Esophagus squamous epithelium (tissue), 5 donors: ENCODE results near the gene SMIM14. TPM values are rescaled to one million over a fixed set of nuclear protein-coding genes. Genes with fewer than 3 reads are reported as not detected.
"Not testable (repeated sequence)": the region's sequence is repeated elsewhere in the genome, so short reads cannot be mapped to it uniquely, and the experiment has no call there.

Experiments
- DNase-seq: peaks from one replicate; lab custom pipeline; 2025; lab: John Stamatoyannopoulos, UW
- H3K27ac ChIP-seq, 4 donors: fragments of 200-600 bp; sonication (generic); one replicate each; pipeline ENCODE4 v1.5.1; 2016 to 2019; ENCODE audit warnings: mild to moderate bottlenecking in 1 of 4
- H3K27me3 ChIP-seq, 4 donors: fragments of 200-600 bp; sonication (generic); 1 replicate in 3 of 4; 2 replicates in 1 of 4; pipeline versions ENCODE4 v1.5.1 to v1.6.0; 2017 to 2021; ENCODE audit warnings: antibody characterized with exemption in 1 of 4
- H3K36me3 ChIP-seq, 3 donors: fragments of 200-600 bp; sonication (generic); one replicate each; pipeline ENCODE4 v1.5.1; 2016 to 2019
- H3K4me1 ChIP-seq, 3 donors: fragments of 200-600 bp; sonication (generic); one replicate each; pipeline ENCODE4 v1.5.1; 2017 to 2019
- H3K4me3 ChIP-seq, 4 donors: fragments of 200-600 bp; sonication (generic); 1 replicate in 3 of 4; 2 replicates in 1 of 4; pipeline ENCODE4 v1.5.1; 2016 to 2019; ENCODE audit warnings: mild to moderate bottlenecking in 2 of 4, moderate library complexity in 1 of 4
- H3K9me3 ChIP-seq, 3 donors: fragments of 200-600 bp; sonication (generic); one replicate each; pipeline ENCODE4 v1.5.1; 2016 to 2019
- CTCF ChIP-seq, 6 experiments: fragments of 450-650 bp in 4 of 6; fragments of 200-600 bp in 2 of 6; sonication (generic) in 2 of 6; IDR thresholded peaks; one replicate each; pipeline ENCODE4 v1.5.1; 2016 to 2019; ENCODE audit warnings: antibody characterized with exemption in 6 of 6, mild to moderate bottlenecking in 4 of 6, moderate library complexity in 4 of 6
- POLR2A ChIP-seq, 4 donors: fragments of 450-650 bp; IDR thresholded peaks; one replicate each; pipeline ENCODE4 v1.6.1; 2017; ENCODE audit warnings: antibody characterized with exemption in 4 of 4, mild to moderate bottlenecking in 4 of 4, moderate library complexity in 3 of 4
- WGBS, 2 donors: methylation state at CpG; one replicate each; pipeline ENCODE4 v1.1.5; 2018; 5-methylcytosine and 5-hydroxymethylcytosine counted together
- intact Hi-C: fragments of 100-400 bp; cut with DNase I; formaldehyde crosslinking; loops from one replicate; pipeline ENCODE4 v1.15.0; 2022
- total RNA-seq, 4 donors: library from RNA; depleted of rRNA; stranded (reverse); fragments of >200 nt; gene quantifications; one replicate each; pipeline ENCODE4 v1.1.0, GENCODE V29; 2016
- donor health status: DM: yes; HTN: yes; CAD: no.

The SMIM14 gene
- 10 to 100 TPM; 13.2 to 47.2 (median 25.8) TPM for total RNA-seq

- 0 to 2% methylated on average over 20 to 28 of the region's 75 CpGs for WGBS, 2 donors
- peaks cover 0 to 8% (median 0%) of the 10 kb centered on the region in 3 donors for H3K36me3 ChIP-seq
- H3K4me1 ChIP-seq, result peaks cover 7 to 46% (median 21%) of the 10 kb centered on the region in 3 donors
- intact Hi-C loops, result no loop called here
- DNase-seq, result peak; percentile 84
- TF ChIP-seq CTCF (IDR thresholded peaks at IDR 0.05) (peak in 4 of 6 experiments; percentile 26 to 58 (median 37)), POLR2A (IDR thresholded peaks at IDR 0.05) (peak in 3 of 4 donors; percentile 96 to 99 (median 98))
- H3K9me3 ChIP-seq, result no peaks in the 10 kb centered on the region
- H3K27me3 ChIP-seq, result no peaks in the 10 kb centered on the region
- peak within 1 kb of the TSS; percentile 87 to 97 (median 94) for H3K4me3 ChIP-seq
- H3K27ac ChIP-seq, result peak within 1 kb of the TSS; percentile 98 to 100 (median 100)
Observed at GRCh38 chr4:39638354-39639239, at the start of gene SMIM14. Gene SMIM14, minus strand, starts transcription at chr4:39638865. Its CDS starts 33,720 bp downstream, at chr4:39605145.

- DNase-seq, result no peak
- Histone ChIP-seq H3K27me3 (no peaks in the 10 kb centered on the region), H3K4me1 (no peaks in the 10 kb centered on the region), H3K27ac (no peak overlapping the region), H3K36me3 (no peaks in the 10 kb centered on the region), H3K4me3 (no peak overlapping the region), H3K9me3 (no peaks in the 10 kb centered on the region)
- intact Hi-C loops, result no loop called here
- TF ChIP-seq POLR2A (IDR thresholded peaks at IDR 0.05), result no peak
Observed at GRCh38 chr4:39687014-39687413, 48.3 kb upstream of the SMIM14 start.

GRCh38 chr4:39685990-39686389 lies 47.3 kb upstream of the SMIM14 start:
- no peak overlapping the region for H3K27ac ChIP-seq
- intact Hi-C loops, result no loop called here
- no peak overlapping the region for H3K4me3 ChIP-seq
- WGBS, 2 donors, result 0 to 53% methylated on average over 1 of the region's 1 CpG
- no peaks in the 10 kb centered on the region for H3K4me1 ChIP-seq
- H3K9me3 ChIP-seq, result no peaks in the 10 kb centered on the region
- DNase-seq, result no peak
- H3K27me3 ChIP-seq, result no peaks in the 10 kb centered on the region
- H3K36me3 ChIP-seq, result no peaks in the 10 kb centered on the region
- TF ChIP-seq CTCF (IDR thresholded peaks at IDR 0.05), result no peak
- no peak for TF ChIP-seq POLR2A (IDR thresholded peaks at IDR 0.05)

- Histone ChIP-seq H3K4me1 (no peaks in the 10 kb centered on the region), H3K36me3 (no peaks in the 10 kb centered on the region), H3K4me3 (no peak overlapping the region), H3K9me3 (no peaks in the 10 kb centered on the region), H3K27me3 (no peaks in the 10 kb centered on the region), H3K27ac (no peak overlapping the region)
- 62 to 69% methylated on average over 2 of the region's 2 CpGs for WGBS, 2 donors
- intact Hi-C loops, result no loop called here
- TF ChIP-seq CTCF (IDR thresholded peaks at IDR 0.05) (no peak), POLR2A (IDR thresholded peaks at IDR 0.05) (no peak)
- DNase-seq, result no peak
Observed at GRCh38 chr4:39682138-39682537, 43.5 kb upstream of the SMIM14 start.

- intact Hi-C loops, H3K4me1 ChIP-seq, H3K27me3 ChIP-seq, DNase-seq, H3K36me3 ChIP-seq, H3K27ac ChIP-seq, H3K4me3 ChIP-seq, H3K9me3 ChIP-seq: not testable (repeated sequence)
- 78 to 92% methylated on average over 2 of the region's 2 CpGs for WGBS, 2 donors
Observed at GRCh38 chr4:39681003-39681402, 42.3 kb upstream of the SMIM14 start.

DNA sequence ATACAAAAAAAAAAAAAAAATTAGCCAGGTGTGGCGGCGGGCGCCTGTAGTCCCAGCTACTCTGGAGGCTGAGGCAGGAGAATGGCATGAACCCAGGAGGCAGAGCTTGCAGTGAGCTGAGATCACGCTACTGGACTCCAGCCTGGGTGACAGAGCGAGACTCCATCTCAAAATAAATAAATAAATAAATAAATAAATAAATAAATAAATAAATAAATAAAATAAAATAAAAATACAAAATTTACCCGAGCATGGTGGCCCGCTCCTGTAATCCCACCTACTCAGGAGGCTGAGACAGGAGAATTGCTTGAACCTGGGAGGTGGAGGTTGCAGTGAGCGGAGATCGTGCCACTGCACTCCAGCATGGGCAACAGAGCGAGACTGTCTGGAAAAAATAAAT lies 37.0 kb upstream of the SMIM14 start:
- DNase-seq, H3K4me3 ChIP-seq, H3K4me1 ChIP-seq, H3K36me3 ChIP-seq, H3K27ac ChIP-seq, H3K27me3 ChIP-seq, intact Hi-C loops, H3K9me3 ChIP-seq: not testable (repeated sequence)
- 88 to 96% methylated on average over 8 to 10 of the region's 10 CpGs for WGBS, 2 donors

DNA sequence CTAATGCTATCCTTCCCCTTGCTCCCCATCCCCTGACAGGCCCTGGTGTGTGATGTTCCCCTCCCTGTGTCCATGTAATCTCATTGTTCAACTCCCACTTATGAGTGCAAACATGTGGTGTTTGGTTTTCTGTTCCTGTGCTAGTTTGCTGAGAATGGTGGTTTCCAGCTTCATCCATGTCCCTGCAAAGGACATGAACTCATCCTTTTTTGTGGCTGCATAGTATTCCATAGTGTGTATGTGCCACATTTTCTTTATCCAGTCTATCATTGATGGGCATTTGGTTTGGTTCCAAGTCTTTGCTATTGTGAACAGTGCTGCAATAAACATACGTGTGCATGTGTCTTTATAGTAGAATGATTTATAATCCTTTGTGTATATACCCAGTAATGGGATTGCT lies 31.6 kb upstream of the SMIM14 start:
- H3K4me1 ChIP-seq, H3K27ac ChIP-seq, H3K36me3 ChIP-seq, H3K4me3 ChIP-seq, DNase-seq, intact Hi-C loops, H3K27me3 ChIP-seq, H3K9me3 ChIP-seq: not testable (repeated sequence)
- 47 to 75% methylated on average over 1 of the region's 1 CpG for WGBS, 2 donors
